Central memory CD4-positive, alpha-beta T cell (primary cell): ENCODE measurements around the gene SLC1A3.

Experiments
- DNase-seq: peaks from one replicate; pipeline ENCODE4 v3.0.0; 2022

SLC1A3 gene

DNA sequence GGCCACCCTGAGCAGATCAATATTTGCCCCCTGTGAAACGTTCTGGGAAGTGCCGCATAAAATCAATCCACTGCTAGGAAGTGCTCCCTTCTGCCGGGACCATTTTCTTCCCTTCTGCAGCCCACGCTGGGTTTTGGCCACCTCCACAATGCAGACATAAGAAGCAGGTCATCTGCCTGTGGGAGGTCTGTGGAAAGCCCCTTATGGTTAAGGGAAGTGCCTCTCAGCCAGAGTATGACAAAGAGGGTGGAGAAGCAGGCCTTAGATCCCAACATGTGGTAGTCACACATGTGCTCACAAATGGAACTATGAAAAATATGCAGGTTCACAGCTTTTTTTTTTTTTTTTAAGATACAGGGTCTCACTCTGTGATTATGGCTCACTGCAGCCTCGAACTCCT, 82.8 kb downstream of the SLC1A3 start:
- no peak for DNase-seq

DNA sequence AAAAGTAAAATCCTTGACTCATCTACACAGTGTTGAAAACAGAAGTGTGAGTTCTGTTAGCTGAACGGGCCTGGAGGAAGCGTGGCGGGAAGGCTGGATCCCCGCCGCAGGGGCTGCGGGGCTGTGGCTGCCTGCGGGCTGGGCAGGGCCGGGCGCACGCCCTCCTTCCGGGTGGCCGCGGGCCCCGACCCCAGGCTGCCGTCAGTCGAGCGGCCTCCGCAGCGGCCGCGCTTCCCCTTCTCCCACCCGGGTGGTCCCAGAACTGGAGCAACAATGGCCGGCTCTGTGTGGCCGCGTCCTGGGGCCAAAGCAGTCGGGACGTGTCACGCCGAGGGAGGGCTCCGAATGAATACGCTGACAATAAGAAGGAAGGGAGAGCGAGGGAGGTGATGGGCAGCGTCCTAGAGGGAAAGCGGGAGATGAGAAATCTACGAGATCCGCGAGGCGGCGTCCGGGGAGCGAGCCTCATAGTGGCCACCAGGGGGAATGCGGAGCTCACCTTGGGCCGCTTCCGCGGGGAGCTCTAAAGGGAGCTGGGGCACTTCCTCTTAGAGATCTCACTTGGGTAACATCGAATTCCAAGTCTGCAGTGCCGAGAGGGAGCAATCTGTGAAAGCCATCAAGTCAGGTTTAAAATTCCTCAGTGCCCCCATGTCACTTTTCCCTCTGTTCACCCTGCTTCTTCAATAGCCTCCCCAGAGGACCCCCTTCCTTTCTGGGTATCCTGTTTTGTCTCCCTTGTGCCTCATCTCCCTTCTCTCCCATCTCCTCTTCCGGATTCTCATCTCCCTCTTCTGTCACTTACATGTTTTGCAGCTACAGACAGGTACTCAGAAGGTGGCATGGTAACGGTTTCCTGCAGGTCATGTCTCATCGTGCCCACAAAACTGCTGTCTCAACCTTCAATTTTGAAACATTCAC, 83.9 kb downstream of the SLC1A3 start:
- DNase-seq = peak; percentile 25

DNA sequence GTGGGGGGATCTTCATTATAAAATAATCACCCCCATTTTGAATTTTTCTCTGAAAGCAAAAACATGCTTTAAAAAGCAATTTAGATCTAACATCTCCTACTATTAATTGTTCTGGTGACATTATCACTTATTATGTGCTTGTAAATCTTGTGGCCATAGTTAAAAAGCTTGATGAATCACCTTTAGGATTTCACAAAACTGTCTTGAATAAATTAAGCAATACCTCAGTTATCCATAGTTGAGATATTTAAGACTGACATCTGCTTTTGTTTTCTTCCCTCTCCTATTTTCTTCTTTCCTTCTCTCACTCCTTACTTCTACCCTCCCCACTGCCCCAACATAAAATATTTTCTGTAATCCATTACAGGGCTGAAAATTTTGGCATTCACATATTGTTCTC, 84.8 kb downstream of the SLC1A3 start:
- no peak for DNase-seq

DNA sequence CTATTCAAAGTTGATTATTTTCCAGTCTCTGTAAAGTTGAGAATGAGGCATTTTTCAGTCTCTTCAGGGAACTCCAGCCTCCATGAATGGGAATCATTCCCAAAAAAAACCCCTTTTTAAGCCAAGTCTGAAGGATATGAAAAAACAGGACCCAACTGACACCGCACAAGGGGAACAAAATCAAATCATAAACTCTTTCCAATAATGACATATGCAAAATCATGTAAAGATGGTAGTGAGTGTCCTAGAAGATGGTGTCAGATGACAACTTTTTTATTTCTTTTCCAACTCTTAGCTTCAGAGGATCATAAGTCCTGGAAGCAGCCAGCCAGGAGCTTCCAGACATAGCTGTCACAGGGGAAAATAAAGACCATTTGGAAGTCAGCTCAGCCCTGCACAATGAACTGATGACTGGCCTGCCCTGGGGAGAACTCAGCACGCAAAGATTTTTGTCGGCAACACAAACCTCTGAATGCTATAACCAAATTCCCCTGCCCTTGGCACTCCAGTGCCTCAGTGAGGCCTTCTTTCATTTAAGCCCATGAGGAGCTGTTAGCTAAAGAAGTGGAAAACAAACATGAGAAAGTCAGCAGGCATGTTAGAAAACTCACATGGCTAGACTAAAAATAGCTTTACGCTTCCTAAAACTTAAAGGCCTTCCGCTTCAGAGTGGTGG, 85.4 kb downstream of the SLC1A3 start:
- no peak for DNase-seq

DNA sequence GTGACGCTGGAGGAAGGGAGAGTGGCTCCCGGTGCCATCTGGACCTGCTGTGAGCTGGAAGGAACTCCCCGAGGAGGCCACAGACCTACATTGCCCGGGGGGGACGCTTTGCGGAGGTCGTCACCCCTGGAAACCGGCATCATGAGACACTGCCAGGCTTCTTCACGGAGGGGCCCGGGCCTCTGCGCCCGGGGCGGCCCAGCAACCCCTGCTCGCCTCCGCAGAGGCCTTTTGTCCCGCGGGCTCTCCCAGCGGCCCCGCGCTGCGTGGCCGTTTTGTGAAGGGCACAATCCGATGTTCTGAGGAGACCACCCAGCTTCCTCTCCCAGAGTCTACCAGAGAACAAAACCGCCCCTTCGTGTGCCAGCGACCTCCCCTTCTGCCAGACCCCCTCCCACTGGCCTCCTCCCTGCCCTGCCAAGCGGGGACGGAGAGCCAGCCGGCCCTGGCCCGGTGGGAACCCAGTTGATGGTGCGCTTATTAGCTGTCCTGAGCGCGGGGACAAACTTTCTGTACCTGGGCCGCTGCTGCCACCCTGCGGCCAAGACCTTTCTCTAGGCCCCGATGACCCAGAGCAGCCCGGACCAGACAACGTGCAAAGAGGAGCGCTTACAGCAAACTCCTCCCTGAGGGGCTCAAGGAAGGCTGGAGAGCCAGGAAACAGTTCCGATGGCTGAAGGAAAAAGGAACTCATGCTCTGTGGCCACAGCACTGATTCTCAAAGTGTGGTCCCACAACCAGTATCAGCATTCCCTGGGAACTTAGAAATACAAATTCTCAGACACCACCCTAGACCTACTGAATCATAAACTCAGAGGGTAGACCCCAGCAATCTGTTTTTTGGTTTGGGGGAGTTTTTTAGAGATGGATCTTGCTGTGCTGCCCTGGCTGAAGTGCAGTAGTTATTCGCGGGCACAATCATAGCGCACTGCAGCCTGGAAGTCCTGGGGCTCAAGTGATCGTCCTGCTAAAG, 86.7 kb downstream of the SLC1A3 start:
- DNase-seq = no peak

DNA sequence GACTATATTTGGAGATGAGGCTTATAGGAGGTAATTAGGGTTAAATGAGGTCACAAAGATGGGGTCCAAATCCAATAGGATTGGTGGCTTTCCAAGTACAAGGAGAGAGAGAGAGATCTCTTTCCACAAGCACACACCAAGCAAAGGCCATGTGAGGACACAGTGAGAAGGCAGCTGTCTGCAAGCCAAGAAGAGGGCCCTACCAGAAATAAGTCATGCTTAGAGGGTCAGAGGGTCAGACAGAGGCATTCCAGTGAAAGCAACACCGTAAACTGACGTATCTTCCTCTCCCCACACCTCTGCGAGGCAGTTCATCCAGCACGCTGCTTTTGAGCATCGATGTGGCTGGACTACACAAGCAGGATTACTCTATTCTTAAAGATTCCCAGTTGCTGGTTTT, 87.9 kb downstream of the SLC1A3 start:
- DNase-seq = no peak

DNA sequence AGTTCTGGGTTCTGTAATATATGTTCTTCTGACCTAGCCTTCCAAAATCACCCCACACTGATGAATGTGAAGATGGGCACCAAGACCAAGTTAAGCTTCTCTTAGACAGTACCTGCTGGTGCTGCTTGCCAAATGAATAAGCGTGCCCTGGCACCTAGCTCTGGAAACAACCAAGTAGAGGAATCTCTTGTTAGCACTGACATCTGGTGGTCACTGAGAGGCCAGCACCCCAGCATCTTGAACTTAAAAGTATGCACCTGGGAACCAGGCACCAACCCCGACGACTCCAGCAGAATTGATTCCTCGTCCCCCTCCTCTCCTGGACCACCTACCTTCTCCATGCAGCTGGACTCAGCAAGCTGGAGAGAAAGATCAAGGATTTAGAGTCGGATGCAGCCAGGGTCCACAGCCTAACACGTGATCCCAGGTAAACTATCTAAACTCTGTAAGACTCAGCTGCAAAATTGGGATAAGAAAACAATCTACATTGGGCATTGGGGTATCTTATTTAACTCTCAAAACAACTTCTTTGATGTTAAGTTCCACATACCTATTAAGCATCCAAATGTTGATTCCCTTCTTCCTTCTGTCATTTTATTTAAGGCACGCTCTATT, 89.8 kb downstream of the SLC1A3 start:
- DNase-seq = no peak

DNA sequence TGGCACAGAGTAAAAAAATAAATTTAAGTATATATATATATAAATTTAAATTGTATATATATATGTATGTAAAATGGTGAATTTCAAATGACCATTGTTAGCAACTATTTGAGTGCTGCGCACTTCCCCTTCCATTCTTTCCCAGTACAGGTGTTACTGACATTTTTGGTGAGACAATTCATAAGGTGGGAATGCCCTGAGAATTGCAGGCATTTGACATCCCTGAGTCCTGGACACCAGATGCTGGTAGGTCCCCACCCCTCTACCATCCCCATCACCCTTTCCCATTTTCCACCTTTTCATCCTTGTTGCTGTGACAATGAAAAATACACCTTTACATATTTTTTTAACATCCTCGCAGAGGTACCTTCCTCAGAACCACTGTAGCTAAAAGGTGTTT, 91.6 kb downstream of the SLC1A3 start:
- DNase-seq = no peak

DNA sequence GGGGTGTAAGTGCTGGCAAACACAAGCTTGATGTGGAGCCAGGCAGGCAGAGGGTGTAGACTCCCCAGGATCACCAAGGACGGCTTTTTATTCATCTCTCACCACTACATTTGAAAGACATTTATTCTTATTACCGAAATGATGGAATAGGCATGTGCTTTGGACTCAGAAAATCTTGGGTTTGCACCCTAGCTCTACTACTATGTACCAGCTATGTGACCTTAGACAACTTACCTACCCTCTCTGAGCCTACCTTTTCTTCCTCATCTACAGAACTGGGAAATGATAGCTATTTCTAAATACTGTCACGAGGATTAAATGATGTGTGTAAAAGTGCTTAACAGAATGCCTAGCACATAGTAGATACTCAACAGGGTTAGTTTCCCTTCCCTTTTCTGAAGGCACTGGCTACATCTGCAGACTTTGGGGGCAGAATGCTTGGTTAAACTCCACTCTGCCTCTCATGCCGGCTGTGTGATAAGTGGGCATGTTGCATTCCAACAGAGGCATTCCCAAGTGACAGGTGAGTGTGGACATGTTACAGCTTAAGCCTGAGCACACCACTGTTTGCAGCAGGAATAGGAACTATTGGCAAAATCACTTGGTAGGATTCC, 94.8 kb downstream of the SLC1A3 start:
- no peak for DNase-seq

DNA sequence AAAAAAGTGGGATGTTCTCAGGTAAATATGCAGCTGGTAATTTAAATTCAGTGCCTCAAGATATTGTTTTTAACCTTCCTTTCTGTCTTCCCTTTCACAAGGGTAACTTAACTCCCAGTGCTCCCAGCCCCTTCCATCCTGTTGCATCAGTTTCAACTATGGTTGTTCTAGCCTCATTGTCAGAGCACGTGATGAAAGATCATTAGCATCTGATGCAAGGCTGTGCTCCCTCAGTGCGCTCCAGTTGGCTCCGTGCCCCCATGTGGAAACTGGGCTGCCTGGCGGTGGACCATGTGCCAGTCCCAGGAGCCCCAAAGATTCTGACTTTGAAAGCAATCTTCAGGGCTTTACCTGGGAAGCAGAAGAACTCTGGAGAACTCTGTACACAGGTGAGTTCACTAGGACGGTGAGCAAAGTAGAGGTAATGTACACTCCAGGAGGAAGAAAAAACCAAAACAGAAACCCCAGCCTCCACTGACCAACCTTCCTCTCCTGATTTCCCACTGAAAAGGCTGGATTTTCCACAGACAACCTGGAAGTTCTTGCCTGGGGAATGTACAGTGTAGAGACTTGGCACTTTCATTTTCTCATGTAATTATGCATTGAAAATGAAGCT, 96.9 kb downstream of the SLC1A3 start:
- DNase-seq = no peak

DNA sequence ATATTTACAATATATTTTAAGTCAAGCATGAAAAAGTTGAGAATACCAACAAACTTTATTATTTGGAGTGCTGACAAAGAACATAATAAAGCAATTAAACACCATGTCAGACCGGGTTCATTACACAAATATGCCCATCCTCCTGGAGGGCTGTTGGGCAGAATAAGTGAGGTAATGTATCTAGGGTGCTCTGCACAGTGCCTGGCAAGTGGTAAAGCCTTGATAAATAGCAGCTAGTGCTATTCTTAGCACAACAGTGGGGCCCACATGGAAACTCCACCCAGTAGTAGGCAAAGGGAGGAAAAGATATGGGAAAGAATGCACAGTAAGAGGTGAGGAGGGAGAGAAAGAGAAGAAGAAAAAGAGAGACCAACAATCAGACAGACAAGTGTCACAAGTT, 97.7 kb downstream of the SLC1A3 start:
- DNase-seq = no peak

DNA sequence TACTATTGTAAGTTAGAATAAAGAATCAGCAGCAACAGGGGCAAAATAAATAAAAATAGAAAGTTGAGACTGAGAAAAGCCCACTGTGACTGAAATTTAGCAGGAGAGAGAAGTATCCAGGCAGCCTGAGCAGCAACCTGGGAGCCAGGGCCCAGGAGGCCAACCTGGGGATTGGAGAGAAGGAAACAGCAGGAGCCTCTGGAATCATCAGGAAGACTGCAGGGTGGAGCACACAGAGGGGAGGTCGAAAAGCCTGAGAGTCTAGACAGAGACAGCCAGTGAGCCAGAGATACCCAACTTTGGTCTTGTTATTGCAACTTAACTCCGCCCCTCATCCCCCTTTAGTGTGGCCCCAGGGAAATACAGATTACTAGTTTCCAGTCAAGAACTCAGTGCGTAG, 98.6 kb downstream of the SLC1A3 start:
- no peak for DNase-seq

DNA sequence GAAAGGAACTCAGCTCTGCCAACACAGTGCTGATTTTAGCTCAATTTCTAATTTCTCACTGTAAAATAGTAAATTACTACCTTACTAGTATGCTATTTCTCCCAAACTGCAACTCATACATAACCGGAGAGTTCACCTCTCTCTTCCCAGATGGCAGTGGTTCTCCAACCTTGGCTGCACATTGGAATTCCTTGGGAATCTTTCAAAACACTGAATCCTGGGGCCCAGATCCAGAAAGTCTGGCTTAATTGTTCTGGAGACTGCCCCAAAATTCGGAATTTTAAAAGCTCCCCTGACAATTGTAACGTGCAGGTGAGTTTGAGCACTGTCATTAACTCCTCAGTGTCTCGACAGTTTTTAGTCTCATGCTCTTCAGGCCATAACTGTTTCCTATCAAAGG, 100.3 kb downstream of the SLC1A3 start:
- no peak for DNase-seq

DNA sequence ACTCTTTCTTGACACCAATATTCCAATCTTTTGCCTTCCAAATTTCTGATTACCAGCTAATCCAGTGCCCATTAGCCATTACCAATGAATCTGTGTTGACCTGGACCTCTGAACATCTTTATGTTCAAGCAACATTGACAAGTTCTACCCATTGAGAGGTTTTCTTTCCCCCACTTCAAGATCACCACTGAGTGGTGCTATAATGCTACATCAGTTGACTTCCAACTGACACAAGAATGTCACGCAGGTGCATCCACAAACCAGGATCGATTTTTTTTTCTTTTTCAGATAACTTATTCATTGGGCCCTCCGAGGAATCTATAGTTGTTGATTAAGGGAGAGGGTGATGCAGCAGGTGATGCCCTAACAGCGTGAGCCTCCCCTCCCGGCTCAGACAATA, 102.6 kb downstream of the SLC1A3 start:
- DNase-seq = no peak

DNA sequence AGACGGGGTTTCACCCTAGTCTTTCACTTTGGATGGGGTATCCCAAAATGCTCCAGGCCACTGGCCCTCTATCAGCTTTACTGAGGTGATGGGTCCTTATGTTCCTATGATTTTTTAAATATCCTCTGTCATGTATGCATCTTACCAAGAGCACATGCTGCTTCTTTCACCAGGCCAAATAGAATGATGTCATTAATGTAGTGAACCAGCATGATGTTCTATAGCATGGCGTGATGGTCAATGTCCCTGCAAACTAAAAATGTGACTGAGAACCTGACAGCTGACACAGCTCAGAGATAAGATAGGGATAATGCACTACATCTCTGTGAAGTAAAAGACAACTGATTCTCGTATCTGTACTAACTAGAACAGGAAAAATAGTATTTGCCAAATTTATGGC, 103.6 kb downstream of the SLC1A3 start:
- no peak for DNase-seq

DNA sequence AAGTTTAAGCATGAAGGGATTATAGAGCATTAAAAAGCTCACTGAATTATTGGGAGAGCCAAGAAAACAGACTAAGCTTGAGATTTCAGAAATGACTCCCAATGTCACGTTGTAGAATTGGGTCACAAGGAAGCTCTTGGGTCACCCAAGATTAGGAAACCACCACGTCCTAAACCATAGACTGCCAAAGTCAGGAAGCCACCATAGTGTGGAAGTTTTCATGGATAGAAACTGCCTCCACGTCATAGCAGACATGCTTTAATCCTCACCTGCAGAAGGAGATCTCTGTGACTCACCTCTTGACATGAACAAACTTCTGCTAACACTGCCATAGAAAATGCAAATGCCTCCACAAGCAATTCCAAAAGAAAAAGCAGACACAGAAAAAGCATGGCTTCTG, 106.3 kb downstream of the SLC1A3 start:
- DNase-seq = no peak

DNA sequence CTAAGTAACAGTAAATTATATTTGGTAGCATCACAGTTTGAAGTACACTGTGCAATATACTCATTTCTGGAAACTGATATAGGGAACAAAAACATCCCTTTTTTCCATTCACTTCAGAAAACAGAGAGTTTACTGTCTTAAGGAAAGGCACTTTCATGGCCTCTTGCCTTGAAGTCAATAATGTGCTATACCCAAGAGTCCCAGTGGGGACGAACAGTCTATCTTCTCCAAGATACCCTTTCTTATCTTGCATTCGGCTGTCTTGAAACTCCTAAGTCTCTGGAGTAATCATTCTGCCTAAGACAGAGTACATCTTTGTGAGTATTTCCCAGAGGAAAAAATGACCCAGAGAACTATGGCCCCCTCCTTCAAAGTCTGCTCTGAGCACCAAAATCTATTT, 107.1 kb downstream of the SLC1A3 start:
- no peak for DNase-seq

DNA sequence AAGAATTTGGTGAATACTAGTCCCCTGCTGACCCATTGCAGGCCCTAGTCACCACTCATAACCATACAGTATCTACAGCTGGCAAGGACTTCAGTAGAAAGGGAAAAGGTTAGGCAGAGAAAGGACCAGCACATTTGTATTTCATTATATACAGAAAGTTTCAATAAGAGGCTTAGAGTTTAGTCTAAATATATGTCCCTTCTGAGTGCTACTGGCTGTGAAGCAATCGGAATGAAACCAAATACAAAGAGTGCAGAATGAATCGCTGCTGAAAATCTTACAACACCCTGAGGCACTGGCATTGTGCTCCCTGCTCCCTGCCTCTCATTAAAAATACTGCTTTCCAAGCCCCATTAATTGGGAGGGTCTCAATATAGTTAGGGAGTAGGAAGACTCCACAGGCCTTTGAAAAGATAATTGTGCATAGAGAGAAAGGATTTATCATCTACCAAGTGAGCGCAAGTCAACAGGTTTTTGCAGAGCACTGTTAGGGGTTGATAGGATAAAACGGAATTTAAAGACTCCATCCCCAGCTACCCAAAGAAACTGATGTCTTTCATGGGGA, 110.8 kb downstream of the SLC1A3 start:
- DNase-seq = no peak

DNA sequence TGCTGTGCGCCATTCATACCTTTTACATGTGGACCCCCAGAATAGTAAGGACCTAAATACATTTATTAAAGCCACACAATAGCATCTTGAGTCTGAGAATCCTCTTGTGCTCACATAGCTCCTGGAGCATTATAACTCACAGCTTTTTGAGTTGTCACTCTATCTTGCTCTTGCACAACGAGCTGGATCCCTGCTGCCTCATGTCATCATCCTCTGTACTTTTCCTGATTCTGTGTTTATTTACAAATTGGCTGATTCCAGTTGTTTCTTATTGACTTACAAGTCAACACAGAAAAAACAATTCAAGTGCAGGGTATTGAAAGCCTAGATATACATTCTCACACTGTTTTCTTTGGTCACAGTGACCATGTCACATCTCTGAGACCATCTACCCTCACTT, 112.9 kb downstream of the SLC1A3 start:
- no peak for DNase-seq

DNA sequence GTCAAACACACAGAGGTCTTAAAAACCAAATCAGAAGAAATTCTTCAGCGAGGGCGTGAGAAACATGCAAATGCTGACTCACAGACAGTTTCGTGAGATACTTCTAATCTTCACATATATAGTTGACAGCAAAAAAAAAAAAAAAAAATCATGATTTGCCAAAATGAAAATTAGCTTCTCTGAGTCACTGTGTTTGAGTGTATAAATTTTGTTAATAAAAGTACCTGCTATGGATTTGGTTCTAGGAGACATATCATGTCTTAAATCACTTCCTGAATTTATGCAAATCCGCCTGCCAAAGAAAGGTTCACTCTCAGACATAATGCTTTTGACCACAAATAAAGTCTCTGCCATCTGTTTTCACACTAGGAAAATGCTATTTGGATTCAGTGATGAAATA, 114.3 kb downstream of the SLC1A3 start:
- no peak for DNase-seq

DNA sequence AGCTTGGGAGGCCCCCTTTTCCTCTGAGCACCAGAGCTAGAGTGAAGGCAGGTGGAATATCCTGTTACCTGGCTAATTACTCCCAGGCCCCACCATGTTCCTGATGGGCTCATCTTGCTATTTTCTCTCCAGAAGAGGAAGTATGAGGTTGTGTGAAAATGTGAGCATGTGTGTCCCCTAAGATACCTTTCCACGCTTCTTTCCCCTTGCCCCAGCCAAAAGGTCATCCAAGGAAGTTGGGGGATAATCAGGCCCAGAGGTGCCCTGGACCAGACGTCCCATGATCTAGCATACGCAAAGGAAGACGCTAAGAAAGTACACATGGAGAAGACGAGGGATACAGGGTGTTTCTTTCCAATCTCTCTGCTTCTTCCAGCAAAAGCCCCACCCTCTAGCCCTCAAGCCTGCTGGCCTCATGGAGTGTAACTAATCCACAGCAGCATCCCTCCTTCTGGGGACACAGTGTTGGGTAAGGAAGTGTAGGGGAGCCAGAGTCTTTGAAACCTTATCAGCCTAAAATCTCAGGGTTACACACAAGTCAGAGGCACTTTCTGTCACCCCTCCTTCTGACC, 115.3 kb downstream of the SLC1A3 start:
- no peak for DNase-seq
